ENCODE results near the gene FHOD3. TPM values are rescaled to one million over a fixed set of nuclear protein-coding genes. Genes with fewer than 3 reads are reported as not detected.

FHOD3 gene
- polyA plus RNA-seq, 2 of the 4 experiments (the other 2 are of a cell fraction), result 2.5 to 3.6 TPM

DNA sequence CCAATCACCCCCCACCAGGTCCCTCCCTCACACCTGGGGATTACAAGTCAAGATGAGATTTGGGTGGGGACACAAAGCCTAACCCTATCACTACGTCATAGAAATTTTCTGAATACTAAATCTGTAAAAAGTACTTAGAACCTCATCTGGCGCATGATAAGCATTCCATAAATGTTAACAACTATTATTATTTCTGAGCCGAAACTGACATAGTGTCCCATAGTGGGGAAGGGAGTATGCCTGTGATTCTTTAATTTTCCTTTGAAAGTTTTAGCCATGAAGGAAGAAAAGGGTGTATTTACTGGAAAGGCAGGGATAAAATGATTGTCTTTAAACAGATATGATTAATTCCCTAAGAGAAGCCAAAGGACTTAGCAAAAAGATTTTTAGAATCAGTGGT is 71.4 kb downstream of the FHOD3 start (continued):
- TF ChIP-seq REST (IDR thresholded peaks at IDR 0.05) (no peak), FOSL2 (IDR thresholded peaks at IDR 0.05) (no peak), FOSL2 (CRISPR knock-in tag; IDR thresholded peaks at IDR 0.05) (no peak), HDAC2 (IDR thresholded peaks at IDR 0.05) (no peak), EHMT2 (IDR thresholded peaks at IDR 0.05; ENCODE audit: low read depth) (no peak), RNF2 (IDR thresholded peaks at IDR 0.05; ENCODE audit: borderline replicate concordance, low read depth) (no peak), BCL3 (IDR thresholded peaks at IDR 0.05) (no peak), KDM5A (IDR thresholded peaks at IDR 0.05) (no peak), JUN (IDR thresholded peaks at IDR 0.05) (no peak), HES2 (IDR thresholded peaks at IDR 0.05) (no peak), MAZ (IDR thresholded peaks at IDR 0.05; ENCODE audit: borderline replicate concordance, low read depth, low read length) (no peak), PHF8 (IDR thresholded peaks at IDR 0.05; ENCODE audit: borderline replicate concordance, low read depth) (no peak)

DNA sequence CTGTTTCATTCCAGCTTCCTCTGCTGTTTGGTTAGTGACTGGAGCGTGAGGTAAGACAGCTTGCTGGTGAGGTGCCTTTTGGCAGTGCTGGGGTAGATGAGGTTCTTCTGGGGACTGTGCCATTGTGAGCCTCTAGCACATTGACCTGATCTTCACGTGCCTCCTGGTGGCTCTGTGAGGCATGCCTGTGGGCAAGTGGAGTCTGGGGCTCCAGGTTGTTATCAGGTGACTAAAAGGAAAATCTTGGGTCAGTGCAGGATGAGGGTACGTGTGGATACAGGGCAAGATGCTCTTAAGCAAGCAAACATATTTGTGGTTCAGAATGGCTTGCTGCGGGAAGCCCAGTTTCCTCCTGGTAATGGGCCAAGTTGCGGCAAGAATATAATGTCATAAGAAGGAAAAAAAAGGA is 75.4 kb downstream of the FHOD3 start:
- H3K4me3 ChIP-seq, result no peak overlapping the region
- no peak for DNase-seq (ENCODE audit: low read depth in 1 of 2, low spot score in 1 of 2)
- no peaks in the 10 kb centered on the region for H3K9me3 ChIP-seq
- 62% methylated on average over 5 of the region's 5 CpGs for WGBS (ENCODE audit: missing lambda C conversion rate)
- no peak overlapping the region for H3K27ac ChIP-seq
- FAIRE-seq, result no peak
- ChIA-PET POLR2A (no interaction called here), CTCF (no interaction called here)
- no peaks in the 10 kb centered on the region for H3K4me1 ChIP-seq
- ATAC-seq, result no peak
- no peak overlapping the region for H3K4me2 ChIP-seq
- no peak for TF ChIP-seq ZC3H11A (IDR thresholded peaks at IDR 0.05)
- no peak for TF ChIP-seq E2F6 (IDR thresholded peaks at IDR 0.05; ENCODE audit: borderline replicate concordance, low read depth)
- TF ChIP-seq RARB (CRISPR knock-in tag; IDR thresholded peaks at IDR 0.05), result no peak
- TF ChIP-seq TFCP2L1 (CRISPR knock-in tag; IDR thresholded peaks at IDR 0.05), result no peak
- no peak for TF ChIP-seq FOSL2 (IDR thresholded peaks at IDR 0.05)
- no peak for TF ChIP-seq FOSL2 (CRISPR knock-in tag; IDR thresholded peaks at IDR 0.05)
- no peak for TF ChIP-seq PHF8 (IDR thresholded peaks at IDR 0.05; ENCODE audit: borderline replicate concordance, low read depth)
- no peak for TF ChIP-seq KDM1A (IDR thresholded peaks at IDR 0.05; ENCODE audit: low read depth)
- TF ChIP-seq FOXS1 (CRISPR knock-in tag; IDR thresholded peaks at IDR 0.05), result no peak
- TF ChIP-seq ZNF302 (CRISPR knock-in tag; IDR thresholded peaks at IDR 0.05), result no peak
- TF ChIP-seq POLR2A (IDR thresholded peaks at IDR 0.05; ENCODE audit: low read length), result no peak
- no peak for TF ChIP-seq HOXA7 (CRISPR knock-in tag; IDR thresholded peaks at IDR 0.05)
- no peak for TF ChIP-seq NR3C1 (IDR thresholded peaks at IDR 0.05)
- TF ChIP-seq MYC (IDR thresholded peaks at IDR 0.05; ENCODE audit: borderline replicate concordance, low read length), result no peak
- TF ChIP-seq ATOH8 (CRISPR knock-in tag; IDR thresholded peaks at IDR 0.05; ENCODE audit: low read depth), result no peak
- TF ChIP-seq NFE2L2 (conservative IDR thresholded peaks at IDR 0.05; ENCODE audit: low read length), result no peak
- no peak for TF ChIP-seq HES2 (IDR thresholded peaks at IDR 0.05)
- no peak for TF ChIP-seq EP300 (IDR thresholded peaks at IDR 0.05)
- no peak for TF ChIP-seq HOXB5 (CRISPR knock-in tag; IDR thresholded peaks at IDR 0.05)
- no peak for TF ChIP-seq JUNB (IDR thresholded peaks at IDR 0.05)
- no peak for TF ChIP-seq BHLHE40 (IDR thresholded peaks at IDR 0.05; ENCODE audit: low read depth, low read length)
